HCT116 (cell line): Measurements from ENCODE around the gene C1orf159. TPM values are rescaled to one million over a fixed set of nuclear protein-coding genes. Genes with fewer than 3 reads are reported as not detected.

Source experiments
- ATAC-seq: fragments of 200-7000 bp; cut with Tn5 transposase; 2 replicates; pipeline ENCODE4 v1.9.1; 2020; ENCODE audit warnings: mild to moderate bottlenecking, moderate library complexity
- BruUV-seq: library from RNA; stranded (reverse); fragments of 400-500 nt; replicated peaks from 2 replicates; lab custom pipeline; 2021; lab: Mats Ljungman, UMichigan
- CTCF ChIA-PET: fragments of 300-600 bp; sonication (Branson Sonifier 250); formaldehyde crosslinking; loops from one replicate; lab custom pipeline; 2021; ENCODE audit warnings: antibody characterized with exemption; lab: Charles Lee
- POLR2A ChIA-PET: fragments of 300-600, 350-600 bp; sonication (Branson Sonifier 250); formaldehyde crosslinking; loops from one replicate; lab custom pipeline; 2021; ENCODE audit warnings: antibody characterized with exemption; lab: Charles Lee
- RAD21 ChIA-PET, 2 experiments: fragments of 300-600 bp; sonication (Branson Sonifier 250); formaldehyde crosslinking; loops; one replicate each; lab custom pipeline; 2023; ENCODE audit warnings: low total read pairs in 2 of 2; ENCODE audit not compliant: uncharacterized antibody in 2 of 2, unreplicated experiment in 2 of 2, low non-redundant PET in 1 of 2; lab: Charles Lee
- DNase-seq: peaks from one replicate; pipeline ENCODE4 v3.0.0-alpha.2; 2010; ENCODE audit warnings: low read depth, low spot score
- H2AFZ ChIP-seq: fragments of 200-600 bp; shearing (Covaris generic), sonication (generic); 2 replicates; pipeline ENCODE4 v1.6.1; 2017; ENCODE audit warnings: low read depth, mixed run types, mixed read lengths, antibody characterized with exemption, low read length; ENCODE audit not compliant: poor library complexity, severe bottlenecking
- H3K27ac ChIP-seq: 2 replicates; pipeline ENCODE4 v1.5.1; 2012; ENCODE audit warnings: low read depth, low read length
- H3K27me3 ChIP-seq: fragments of 200-600 bp; sonication (generic); 2 replicates; pipeline ENCODE4 v1.6.1; 2016; ENCODE audit warnings: mixed run types, low read length, mixed read lengths; ENCODE audit not compliant: insufficient read depth
- H3K36me3 ChIP-seq, 2 experiments: fragments of 200-500 bp in 1 of 2; fragments of 200-600 bp in 1 of 2; sonication (Bioruptor generic) in 1 of 2; sonication (generic) in 1 of 2; 2 replicates each; pipeline versions ENCODE4 v1.5.1 to v1.6.1; 2014 to 2016; ENCODE audit warnings: low read length in 2 of 2, inconsistent platforms in 1 of 2, mixed read lengths in 1 of 2, mixed run types in 1 of 2; ENCODE audit not compliant: insufficient read depth in 2 of 2, control insufficient read depth in 1 of 2
- H3K4me1 ChIP-seq, 2 experiments: fragments of 200-600 bp in 1 of 2; sonication (generic) in 1 of 2; 2 replicates each; pipeline versions ENCODE4 v1.5.1 to v1.6.1; 2012 to 2017; ENCODE audit warnings: low read length in 2 of 2, inconsistent platforms in 1 of 2, mild to moderate bottlenecking in 1 of 2, mixed read lengths in 1 of 2, mixed run types in 1 of 2, moderate library complexity in 1 of 2; ENCODE audit not compliant: insufficient read depth in 2 of 2, control insufficient read depth in 1 of 2
- H3K4me2 ChIP-seq: fragments of 200-600 bp; sonication (generic); 2 replicates; pipeline ENCODE4 v1.6.1; 2017; ENCODE audit warnings: mixed run types, low read length, mixed read lengths
- H3K4me3 ChIP-seq, 2 experiments: fragments of 200-600 bp in 1 of 2; sonication (generic) in 1 of 2; replicated peaks in 1 of 2; 2 replicates each; pipeline ENCODE4 v1.5.1; 2011 to 2016; ENCODE audit warnings: low read length in 2 of 2, control low read depth in 1 of 2, low read depth in 1 of 2, mild to moderate bottlenecking in 1 of 2, mixed read lengths in 1 of 2, mixed run types in 1 of 2
- H3K79me2 ChIP-seq: fragments of 200-600 bp; sonication (generic); 2 replicates; pipeline ENCODE4 v1.6.1; 2017; ENCODE audit warnings: mild to moderate bottlenecking, mixed run types, low read length, moderate library complexity, mixed read lengths; ENCODE audit not compliant: insufficient read depth
- H3K9ac ChIP-seq: fragments of 200-600 bp; sonication (generic); 2 replicates; pipeline ENCODE4 v1.6.1; 2016; ENCODE audit warnings: low read length, mixed read lengths
- H3K9me2 ChIP-seq: fragments of 200-600 bp; sonication (generic), shearing (Covaris generic); 2 replicates; pipeline ENCODE4 v1.6.1; 2017; ENCODE audit warnings: mixed run types, mild to moderate bottlenecking, moderate library complexity; ENCODE audit not compliant: insufficient read depth
- H3K9me3 ChIP-seq, 2 experiments: fragments of 200-500 bp in 1 of 2; fragments of 200-600 bp in 1 of 2; sonication (Bioruptor generic) in 1 of 2; sonication (generic) in 1 of 2; 2 replicates each; pipeline ENCODE4 v1.6.1; 2014 to 2017; ENCODE audit warnings: low read length in 2 of 2, mixed read lengths in 2 of 2, inconsistent platforms in 1 of 2, low read depth in 1 of 2, mild to moderate bottlenecking in 1 of 2, mixed run types in 1 of 2, moderate library complexity in 1 of 2; ENCODE audit not compliant: control insufficient read depth in 1 of 2, insufficient read depth in 1 of 2
- H4K20me1 ChIP-seq: fragments of 200-600 bp; sonication (generic), shearing (Covaris generic); 2 replicates; pipeline ENCODE4 v1.6.1; 2017; ENCODE audit warnings: mixed run types, mild to moderate bottlenecking, moderate library complexity; ENCODE audit not compliant: insufficient read depth
- CBX3 ChIP-seq: IDR thresholded peaks from 2 replicates; pipeline ENCODE4 v1.6.1; 2012; ENCODE audit warnings: low read depth
- CEBPB ChIP-seq: IDR thresholded peaks from 2 replicates; pipeline ENCODE4 v1.6.1; 2012; ENCODE audit warnings: low read depth
- FOSL1 ChIP-seq: IDR thresholded peaks from 2 replicates; pipeline ENCODE4 v1.6.1; 2012; ENCODE audit warnings: low read depth
- POLR2A ChIP-seq: IDR thresholded peaks from 2 replicates; pipeline ENCODE4 v1.7.0; 2011; ENCODE audit warnings: borderline replicate concordance; ENCODE audit not compliant: insufficient read depth, insufficient read length; ENCODE audit errors: extremely low read depth
- SP1 ChIP-seq: IDR thresholded peaks from 2 replicates; pipeline ENCODE4 v1.6.1; 2012; ENCODE audit warnings: low read depth
- SRF ChIP-seq: IDR thresholded peaks from 2 replicates; pipeline ENCODE4 v1.6.1; 2012; ENCODE audit warnings: low read depth
- TCF7L2 ChIP-seq: IDR thresholded peaks from 2 replicates; pipeline ENCODE4 v1.7.0; 2011; ENCODE audit warnings: borderline replicate concordance, inconsistent platforms; ENCODE audit not compliant: insufficient read depth, insufficient read length; ENCODE audit errors: extremely low read depth
- ZNF274 ChIP-seq: fragments of 200-500 bp; sonication (Bioruptor generic); IDR thresholded peaks from 2 replicates; pipeline ENCODE4 v1.6.1; 2014; ENCODE audit warnings: mild to moderate bottlenecking, low read depth, low read length, inconsistent platforms
- intact Hi-C: fragments of 100-400 bp; cut with micrococcal nuclease; formaldehyde crosslinking; loops from 2 replicates; pipeline ENCODE4 v1.10.0; 2022
- total RNA-seq: library from RNA; stranded (reverse); gene quantifications from one replicate; pipeline ENCODE4 v1.2.1, GENCODE V29; 2021; ENCODE audit not compliant: unreplicated experiment
- TF ChIP-seq, protein P1 (sequence below): IDR thresholded peaks from 2 replicates; pipeline ENCODE4 v1.6.1; 2012
- TF ChIP-seq, protein P2 (sequence below): IDR thresholded peaks from 2 replicates; pipeline ENCODE4 v1.6.1; 2012; ENCODE audit warnings: low read depth

Gene C1orf159
- total RNA-seq, 1 experiment from 2014 or later = 22.7 TPM

DNA sequence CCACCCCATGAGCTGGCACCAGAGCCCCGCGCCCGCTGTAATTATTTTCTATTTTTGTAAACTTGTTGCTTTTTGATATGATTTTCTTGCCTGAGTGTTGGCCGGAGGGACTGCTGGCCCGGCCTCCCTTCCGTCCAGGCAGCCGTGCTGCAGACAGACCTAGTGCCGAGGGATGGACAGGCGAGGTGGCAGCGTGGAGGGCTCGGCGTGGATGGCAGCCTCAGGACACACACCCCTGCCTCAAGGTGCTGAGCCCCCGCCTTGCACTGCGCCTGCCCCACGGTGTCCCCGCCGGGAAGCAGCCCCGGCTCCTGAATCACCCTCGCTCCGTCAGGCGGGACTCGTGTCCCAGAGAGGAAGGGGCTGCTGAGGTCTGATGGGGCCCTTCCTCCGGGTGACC is 60.9 kb downstream of the C1orf159 start:
- H3K79me2 ChIP-seq = no peaks in the 10 kb centered on the region
- H3K9me2 ChIP-seq = no peaks in the 10 kb centered on the region
- CTCF ChIA-PET = no interaction called here
- H4K20me1 ChIP-seq = no peaks in the 10 kb centered on the region
- H3K9me3 ChIP-seq = no peaks in the 10 kb centered on the region
- H3K36me3 ChIP-seq = peaks cover 10 to 22% of the 10 kb centered on the region in 2 experiments; a peak in 3 of 4 replicates
- H3K9ac ChIP-seq = no peak overlapping the region
- ATAC-seq = no peak
- no peak overlapping the region for H2AFZ ChIP-seq
- RAD21 ChIA-PET = no interaction called here
- no peak overlapping the region for H3K27ac ChIP-seq
- H3K4me3 ChIP-seq = no peak overlapping the region
- POLR2A ChIA-PET = no interaction called here
- DNase-seq = no peak
- TF ChIP-seq CEBPB = no peak
- TF ChIP-seq TCF7L2 = no peak
- TF ChIP-seq, protein P1, sequence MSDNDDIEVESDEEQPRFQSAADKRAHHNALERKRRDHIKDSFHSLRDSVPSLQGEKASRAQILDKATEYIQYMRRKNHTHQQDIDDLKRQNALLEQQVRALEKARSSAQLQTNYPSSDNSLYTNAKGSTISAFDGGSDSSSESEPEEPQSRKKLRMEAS = no peak
- TF ChIP-seq ZNF274 = no peak
- no peak for TF ChIP-seq CBX3
- TF ChIP-seq FOSL1 = no peak
- TF ChIP-seq SRF = no peak
- no peak for TF ChIP-seq POLR2A
- TF ChIP-seq, protein P2, sequence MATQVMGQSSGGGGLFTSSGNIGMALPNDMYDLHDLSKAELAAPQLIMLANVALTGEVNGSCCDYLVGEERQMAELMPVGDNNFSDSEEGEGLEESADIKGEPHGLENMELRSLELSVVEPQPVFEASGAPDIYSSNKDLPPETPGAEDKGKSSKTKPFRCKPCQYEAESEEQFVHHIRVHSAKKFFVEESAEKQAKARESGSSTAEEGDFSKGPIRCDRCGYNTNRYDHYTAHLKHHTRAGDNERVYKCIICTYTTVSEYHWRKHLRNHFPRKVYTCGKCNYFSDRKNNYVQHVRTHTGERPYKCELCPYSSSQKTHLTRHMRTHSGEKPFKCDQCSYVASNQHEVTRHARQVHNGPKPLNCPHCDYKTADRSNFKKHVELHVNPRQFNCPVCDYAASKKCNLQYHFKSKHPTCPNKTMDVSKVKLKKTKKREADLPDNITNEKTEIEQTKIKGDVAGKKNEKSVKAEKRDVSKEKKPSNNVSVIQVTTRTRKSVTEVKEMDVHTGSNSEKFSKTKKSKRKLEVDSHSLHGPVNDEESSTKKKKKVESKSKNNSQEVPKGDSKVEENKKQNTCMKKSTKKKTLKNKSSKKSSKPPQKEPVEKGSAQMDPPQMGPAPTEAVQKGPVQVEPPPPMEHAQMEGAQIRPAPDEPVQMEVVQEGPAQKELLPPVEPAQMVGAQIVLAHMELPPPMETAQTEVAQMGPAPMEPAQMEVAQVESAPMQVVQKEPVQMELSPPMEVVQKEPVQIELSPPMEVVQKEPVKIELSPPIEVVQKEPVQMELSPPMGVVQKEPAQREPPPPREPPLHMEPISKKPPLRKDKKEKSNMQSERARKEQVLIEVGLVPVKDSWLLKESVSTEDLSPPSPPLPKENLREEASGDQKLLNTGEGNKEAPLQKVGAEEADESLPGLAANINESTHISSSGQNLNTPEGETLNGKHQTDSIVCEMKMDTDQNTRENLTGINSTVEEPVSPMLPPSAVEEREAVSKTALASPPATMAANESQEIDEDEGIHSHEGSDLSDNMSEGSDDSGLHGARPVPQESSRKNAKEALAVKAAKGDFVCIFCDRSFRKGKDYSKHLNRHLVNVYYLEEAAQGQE = no peak
- TF ChIP-seq SP1 = no peak
- H3K27me3 ChIP-seq = no peaks in the 10 kb centered on the region
- H3K4me1 ChIP-seq = peaks cover 9 to 21% of the 10 kb centered on the region in 2 experiments
- H3K4me2 ChIP-seq = no peak overlapping the region
- BruUV-seq = no TSS peak
- intact Hi-C loops = no loop called here
